K562 (cell line): ENCODE measurements around the gene GRHPR. TPM values are rescaled to one million over a fixed set of nuclear protein-coding genes. Genes with fewer than 3 reads are reported as not detected.

Experiments used
- ATF4 ChIP-seq: fragments of 450-650 bp; formaldehyde crosslinking; IDR thresholded peaks from 2 replicates; pipeline ENCODE4 v1.4.0; 2022; ENCODE audit warnings: mild to moderate bottlenecking, moderate library complexity
- CHD7 ChIP-seq: fragments of 200-600 bp; sonication (generic); IDR thresholded peaks from one replicate; pipeline ENCODE4 v1.6.1; 2012; ENCODE audit warnings: mild to moderate bottlenecking, low read depth, low read length, inconsistent platforms
- ESRRA ChIP-seq: fragments of 450-650 bp; IDR thresholded peaks from 2 replicates; pipeline ENCODE4 v1.6.1; 2014; ENCODE audit warnings: low read depth, mild to moderate bottlenecking, moderate library complexity, borderline replicate concordance
- FOXJ2 ChIP-seq: fragments of 200-800 bp; sonication (Bioruptor generic); IDR thresholded peaks from 2 replicates; pipeline ENCODE4 v1.6.1; 2016; ENCODE audit warnings: missing genetic modification characterization, missing compliant biosample characterization
- HNRNPK ChIP-seq: fragments of 200-400 bp; formaldehyde crosslinking; IDR thresholded peaks from one replicate; pipeline ENCODE4 v1.6.1; 2018; ENCODE audit warnings: mild to moderate bottlenecking, low read depth, low read length; ENCODE audit not compliant: poor library complexity, severe bottlenecking
- LARP7 ChIP-seq: fragments of 450-650 bp; IDR thresholded peaks from 2 replicates; pipeline ENCODE4 v1.6.1; 2016
- POLR2AphosphoS5 ChIP-seq: IDR thresholded peaks from 2 replicates; pipeline ENCODE4 v1.6.1; 2011; ENCODE audit warnings: mild to moderate bottlenecking, low read depth, low read length, moderate library complexity; ENCODE audit not compliant: control insufficient read depth, insufficient read depth
- STAT6 ChIP-seq: sonication (generic); formaldehyde crosslinking; IDR thresholded peaks from 2 replicates; pipeline ENCODE4 v1.8.1; 2023; ENCODE audit warnings: mild to moderate bottlenecking, missing genetic modification reagents
- ZBTB8A ChIP-seq: fragments of 450-650 bp; IDR thresholded peaks from 2 replicates; pipeline ENCODE4 v1.6.1; 2018; ENCODE audit warnings: mild to moderate bottlenecking, moderate library complexity; ENCODE audit not compliant: partially characterized antibody
- ZFP1 ChIP-seq: fragments of 450-650 bp; formaldehyde crosslinking; IDR thresholded peaks from 2 replicates; pipeline ENCODE4 v1.4.0; 2020; ENCODE audit warnings: mild to moderate bottlenecking, mixed read lengths
- ZFX ChIP-seq: sonication (generic); formaldehyde crosslinking; IDR thresholded peaks from 2 replicates; pipeline ENCODE4 v1.8.0; 2022; ENCODE audit warnings: mild to moderate bottlenecking, missing genetic modification reagents, moderate library complexity
- ZSCAN32 ChIP-seq: fragments of 450-650 bp; formaldehyde crosslinking; IDR thresholded peaks from 2 replicates; pipeline ENCODE4 v1.4.0; 2020; ENCODE audit warnings: mild to moderate bottlenecking, moderate library complexity
- polyA plus RNA-seq, 8 experiments: library from polyadenylated mRNA; depleted of rRNA in 4 of 8; stranded (reverse) in 5 of 8; unstranded in 3 of 8; fragments of >200 nt; fragmentation: Nextera tagmentation in 2 of 8; fragmentation: Illumina TruSeq in 1 of 8; extraction: Ambion mirVana in 2 of 8; extraction: Trizol in 1 of 8; gene quantifications; 2 replicates each; pipeline versions ENCODE4 v1.2.1 to v1.2.3, GENCODE V29; 2011 to 2014; ENCODE audit warnings: inconsistent platforms in 1 of 8, missing spikeins in 1 of 8
- total RNA-seq, 7 experiments: library from RNA; depleted of rRNA in 6 of 7; stranded (reverse); fragments of >200 nt in 6 of 7; fragmentation: Illumina TruSeq in 2 of 7; extraction: Trizol in 2 of 7; gene quantifications; 2 replicates each; pipeline versions ENCODE4 v1.2.1 to v1.2.3, GENCODE V29; 2011 to 2021; ENCODE audit warnings: low replicate concordance in 1 of 7

Gene GRHPR
- total and polyA plus RNA-seq, 9 of the 15 experiments (the other 6 are each of a cell fraction or from before 2014, with no cell fraction given): 38.9 to 144 (median 120) TPM

GRCh38 chr9:37410969-37411785 lies 11.3 kb upstream of the GRHPR start (continued):
- TF ChIP-seq ATF4 (CRISPR knock-in tag): no peak
- TF ChIP-seq FOXJ2 (tag): no peak
- no peak for TF ChIP-seq ZFP1
- TF ChIP-seq LARP7: no peak
- TF ChIP-seq ZBTB8A: no peak
- no peak for TF ChIP-seq ESRRA
- no peak for TF ChIP-seq POLR2AphosphoS5
- TF ChIP-seq ZFX (CRISPR knock-in tag): no peak
- no peak for TF ChIP-seq ZSCAN32
- no peak for TF ChIP-seq HNRNPK
- TF ChIP-seq STAT6 (CRISPR knock-in tag): 0 out of 2 replicates have a peak, but pooled peaks have one; percentile 33
- TF ChIP-seq CHD7: no peak
